Nucleus accumbens (tissue), 56 donors: ENCODE results near the gene EFL1.
"Not testable (repeated sequence)": the region's sequence is repeated elsewhere in the genome, so short reads cannot be mapped to it uniquely, and the experiment has no call there.

Source experiments
- DNase-seq, 56 donors: peaks; one replicate each; lab custom pipeline; 2025; lab: John Stamatoyannopoulos, UW

The EFL1 gene

GRCh38 chr15:82282386-82282785, 19.9 kb upstream of the EFL1 start:
- not testable (repeated sequence) for DNase-seq

- not testable (repeated sequence) for DNase-seq
Observed at GRCh38 chr15:82281276-82281675, 18.7 kb upstream of the EFL1 start.

GRCh38 chr15:82275410-82275809, 12.9 kb upstream of the EFL1 start:
- no peak for DNase-seq

DNA sequence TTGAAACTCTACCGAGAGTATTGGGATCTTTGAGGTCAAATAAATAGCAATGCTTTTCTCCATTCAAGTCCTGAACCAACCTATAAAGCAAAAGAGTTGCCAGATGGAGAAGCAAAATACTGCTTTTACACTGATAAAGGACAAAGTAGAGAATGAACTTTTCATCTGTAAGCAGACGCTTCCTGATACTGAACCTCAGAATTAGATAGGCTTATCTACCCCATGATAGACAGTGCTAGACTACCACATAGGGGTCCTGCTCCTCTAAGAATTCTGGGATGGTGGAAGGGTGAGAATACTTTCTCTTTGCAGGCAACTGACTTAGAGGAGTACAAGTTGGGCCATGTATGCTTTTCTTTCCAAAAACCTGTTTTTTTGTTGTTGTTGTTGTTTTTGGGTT, 9.6 kb upstream of the EFL1 start:
- no peak for DNase-seq

- DNase-seq, result not testable (repeated sequence)
Observed at GRCh38 chr15:82268454-82268853, 5.9 kb upstream of the EFL1 start.

DNA sequence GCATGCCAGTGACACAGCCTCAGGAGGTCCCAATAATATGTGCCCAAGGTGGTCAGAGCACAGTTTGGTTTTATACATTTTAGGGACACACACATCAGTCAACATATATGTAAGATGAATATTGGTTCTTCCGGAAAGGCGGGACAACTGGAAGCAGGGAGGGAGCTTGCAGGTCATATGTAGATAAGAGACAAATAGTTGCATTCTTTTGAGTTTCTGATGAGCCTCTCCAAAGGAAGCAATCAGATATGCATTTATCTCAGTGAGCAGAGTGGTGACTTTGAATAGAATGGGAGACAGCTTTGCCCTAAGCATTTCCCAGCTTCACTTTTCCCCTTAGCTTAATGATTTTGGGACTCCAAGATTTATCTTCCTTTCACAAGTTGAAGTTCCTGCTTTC, 4.6 kb upstream of the EFL1 start:
- DNase-seq, result not testable (repeated sequence)

DNA sequence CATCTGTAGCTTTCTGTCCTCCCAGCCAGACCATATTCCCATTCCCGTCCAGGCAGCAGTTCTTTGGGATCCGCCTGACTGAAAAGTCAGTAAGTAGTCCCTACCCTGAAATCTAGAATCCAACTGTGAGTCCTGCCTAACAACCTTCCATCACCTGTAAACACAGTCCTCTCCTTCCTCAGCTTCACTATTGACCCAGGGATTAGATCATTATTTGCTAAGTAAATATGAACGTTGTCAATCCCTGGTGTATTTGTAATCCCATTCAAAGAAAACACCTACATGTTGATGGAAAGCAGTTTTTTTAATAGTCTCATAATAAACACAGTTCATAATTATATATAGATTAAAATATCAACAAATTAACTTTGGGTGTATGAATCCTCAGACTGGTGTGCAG, 816 bp upstream of the EFL1 start:
- DNase-seq, result no peak

- peak in 9 of 56 donors; percentile 6 to 48 (median 19) for DNase-seq
Observed at GRCh38 chr15:82261566-82262421, 740 bp downstream of the EFL1 start.

- not testable (repeated sequence) for DNase-seq
Observed at GRCh38 chr15:82248261-82248660, 14.3 kb downstream of the EFL1 start.

- not testable (repeated sequence) for DNase-seq
Observed at GRCh38 chr15:82245956-82246355, 16.6 kb downstream of the EFL1 start.

- DNase-seq, result not testable (repeated sequence)
Observed at GRCh38 chr15:82243644-82244043, 18.9 kb downstream of the EFL1 start.

- DNase-seq, result not testable (repeated sequence)
Observed at GRCh38 chr15:82241836-82242499, 20.6 kb downstream of the EFL1 start.

- DNase-seq, result no peak
Observed at GRCh38 chr15:82239685-82240391, 22.7 kb downstream of the EFL1 start.

DNA sequence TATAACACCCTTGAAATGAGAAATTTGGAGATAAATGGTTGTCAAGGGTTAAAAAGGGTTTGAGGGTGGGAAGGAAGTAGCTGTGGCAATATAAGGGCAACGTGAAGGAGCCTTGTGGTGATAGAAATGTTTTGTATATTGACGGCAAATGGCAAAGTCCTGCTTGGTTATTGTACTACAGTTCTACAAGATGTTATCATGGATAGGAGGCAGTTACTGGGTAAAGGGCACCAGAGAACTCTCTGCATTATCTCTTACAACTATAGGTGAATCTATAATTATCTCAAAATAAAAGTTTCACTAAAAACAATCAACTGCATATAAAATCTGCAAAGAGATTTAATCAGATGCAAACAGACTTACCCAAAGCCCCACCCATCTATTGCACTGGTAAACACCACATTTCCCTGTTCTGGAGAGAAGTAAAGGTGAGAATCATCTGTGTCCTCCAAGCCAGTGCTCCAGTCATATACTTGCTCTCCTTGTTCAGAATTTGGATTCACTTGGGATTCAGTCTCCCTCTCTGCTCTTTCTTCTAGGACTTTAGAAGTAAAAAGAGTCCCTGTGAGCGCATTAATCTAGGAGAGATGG, 24.5 kb downstream of the EFL1 start:
- DNase-seq, result not testable (repeated sequence)

DNA sequence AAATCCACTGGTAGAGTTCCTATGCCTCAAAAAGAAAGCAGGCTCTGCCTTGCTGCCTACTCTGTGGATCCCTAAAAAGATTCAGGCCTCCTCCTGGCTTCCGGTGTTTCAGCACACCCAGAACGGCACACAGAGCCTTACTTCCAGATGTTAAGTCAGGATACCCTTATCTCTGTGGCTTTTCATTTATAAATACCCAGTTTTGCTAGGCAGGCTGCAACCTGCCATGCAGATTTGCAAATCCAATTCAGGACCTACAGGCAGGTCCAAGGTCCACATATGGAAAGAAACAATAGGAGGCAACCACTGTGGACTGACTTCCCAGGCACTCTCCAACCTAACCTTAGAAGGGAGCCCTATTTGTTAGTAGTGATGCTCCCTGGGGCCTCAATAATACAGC, 30.7 kb downstream of the EFL1 start:
- no peak for DNase-seq

DNA sequence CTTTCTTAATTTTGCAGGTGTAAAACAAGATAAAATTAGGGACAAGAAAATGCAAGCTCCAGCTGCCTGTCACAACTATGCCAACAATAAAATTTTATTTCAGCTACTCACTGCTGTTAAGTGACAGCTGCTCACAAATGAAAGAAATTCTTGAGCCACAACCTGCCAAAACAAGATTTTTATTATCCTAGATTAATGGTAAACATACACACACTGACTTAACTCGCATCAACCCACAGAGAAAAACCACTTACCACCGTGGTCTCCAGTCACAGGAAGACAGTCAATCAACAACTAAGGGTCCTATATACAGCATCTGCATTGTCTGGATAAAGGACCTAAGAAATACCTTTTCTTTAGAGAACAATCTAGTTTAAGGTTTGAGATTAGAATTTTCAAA, 31.3 kb downstream of the EFL1 start:
- DNase-seq, result no peak

GRCh38 chr15:82228750-82229149, 33.8 kb downstream of the EFL1 start:
- DNase-seq, result no peak

- peak in 8 of 56 donors; percentile 0 to 22 (median 6) for DNase-seq
Observed at GRCh38 chr15:82221535-82221934, 41.0 kb downstream of the EFL1 start.

DNA sequence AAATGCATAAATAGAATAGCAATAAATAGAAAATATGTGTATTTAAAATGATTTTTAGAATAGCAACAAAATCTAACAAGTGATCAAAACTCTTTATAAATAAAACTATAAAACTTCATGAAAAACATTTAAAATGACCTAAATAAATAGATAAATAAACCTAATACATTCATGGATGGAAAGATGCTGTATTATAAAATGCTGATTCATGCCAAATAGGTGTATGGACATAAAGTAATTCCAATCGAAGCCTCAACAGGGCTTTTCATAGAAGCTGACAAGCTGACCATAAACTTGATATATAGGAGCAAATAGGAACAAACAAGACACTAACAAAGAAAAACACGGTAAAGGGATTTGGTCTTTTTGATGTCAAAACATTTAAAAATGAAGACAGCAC, 46.4 kb downstream of the EFL1 start:
- DNase-seq, result not testable (repeated sequence)

- not testable (repeated sequence) for DNase-seq
Observed at GRCh38 chr15:82212201-82212600, 50.3 kb downstream of the EFL1 start.
